GM23338 (cell line): ENCODE data around the gene RTP5.

Source experiments
- EZH2 ChIP-seq: fragments of 200-600 bp; sonication (generic); IDR thresholded peaks from one replicate; pipeline ENCODE4 v1.8.0; 2017; ENCODE audit warnings: antibody characterized with exemption, mild to moderate bottlenecking, low read depth; ENCODE audit not compliant: unreplicated experiment
- EZH2phosphoT487 ChIP-seq: fragments of 200-600 bp; sonication (generic); IDR thresholded peaks from one replicate; pipeline ENCODE4 v1.8.1; 2018; ENCODE audit warnings: antibody characterized with exemption; ENCODE audit not compliant: unreplicated experiment
- JUNB ChIP-seq: IDR thresholded peaks from one replicate; pipeline ENCODE4 v1.6.1; 2016; ENCODE audit warnings: antibody characterized with exemption; ENCODE audit not compliant: unreplicated experiment
- POLR2AphosphoS5 ChIP-seq: IDR thresholded peaks from 2 replicates; pipeline ENCODE4 v1.6.1; 2016; ENCODE audit warnings: antibody characterized with exemption, low read depth
- STAT1 ChIP-seq: IDR thresholded peaks from one replicate; pipeline ENCODE4 v1.6.1; 2016; ENCODE audit warnings: antibody characterized with exemption; ENCODE audit not compliant: unreplicated experiment
- TF ChIP-seq, protein P1 (sequence below), 2 experiments: fragments of 200-600 bp in 1 of 2; sonication (generic) in 1 of 2; conservative IDR thresholded peaks; 2 replicates each; pipeline versions ENCODE4 v1.5.1 to v1.6.1; 2016 to 2017; ENCODE audit warnings: antibody characterized with exemption in 2 of 2, low read depth in 2 of 2, mild to moderate bottlenecking in 2 of 2, moderate library complexity in 1 of 2
- TF ChIP-seq, protein P2 (sequence below): IDR thresholded peaks from one replicate; pipeline ENCODE4 v1.6.1; 2018; ENCODE audit warnings: antibody characterized with exemption; ENCODE audit not compliant: unreplicated experiment

GRCh38 chr2:241859436-241860183 lies 9.9 kb upstream of the RTP5 start:
- TF ChIP-seq, protein P1, sequence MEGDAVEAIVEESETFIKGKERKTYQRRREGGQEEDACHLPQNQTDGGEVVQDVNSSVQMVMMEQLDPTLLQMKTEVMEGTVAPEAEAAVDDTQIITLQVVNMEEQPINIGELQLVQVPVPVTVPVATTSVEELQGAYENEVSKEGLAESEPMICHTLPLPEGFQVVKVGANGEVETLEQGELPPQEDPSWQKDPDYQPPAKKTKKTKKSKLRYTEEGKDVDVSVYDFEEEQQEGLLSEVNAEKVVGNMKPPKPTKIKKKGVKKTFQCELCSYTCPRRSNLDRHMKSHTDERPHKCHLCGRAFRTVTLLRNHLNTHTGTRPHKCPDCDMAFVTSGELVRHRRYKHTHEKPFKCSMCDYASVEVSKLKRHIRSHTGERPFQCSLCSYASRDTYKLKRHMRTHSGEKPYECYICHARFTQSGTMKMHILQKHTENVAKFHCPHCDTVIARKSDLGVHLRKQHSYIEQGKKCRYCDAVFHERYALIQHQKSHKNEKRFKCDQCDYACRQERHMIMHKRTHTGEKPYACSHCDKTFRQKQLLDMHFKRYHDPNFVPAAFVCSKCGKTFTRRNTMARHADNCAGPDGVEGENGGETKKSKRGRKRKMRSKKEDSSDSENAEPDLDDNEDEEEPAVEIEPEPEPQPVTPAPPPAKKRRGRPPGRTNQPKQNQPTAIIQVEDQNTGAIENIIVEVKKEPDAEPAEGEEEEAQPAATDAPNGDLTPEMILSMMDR (conservative IDR thresholded peaks at IDR 0.05; ENCODE audit: low read depth in 2 of 2), result no peak
- TF ChIP-seq EZH2phosphoT487 (no peak), STAT1 (no peak), POLR2AphosphoS5 (no peak), EZH2 (no peak), JUNB (no peak)
- TF ChIP-seq, protein P2, sequence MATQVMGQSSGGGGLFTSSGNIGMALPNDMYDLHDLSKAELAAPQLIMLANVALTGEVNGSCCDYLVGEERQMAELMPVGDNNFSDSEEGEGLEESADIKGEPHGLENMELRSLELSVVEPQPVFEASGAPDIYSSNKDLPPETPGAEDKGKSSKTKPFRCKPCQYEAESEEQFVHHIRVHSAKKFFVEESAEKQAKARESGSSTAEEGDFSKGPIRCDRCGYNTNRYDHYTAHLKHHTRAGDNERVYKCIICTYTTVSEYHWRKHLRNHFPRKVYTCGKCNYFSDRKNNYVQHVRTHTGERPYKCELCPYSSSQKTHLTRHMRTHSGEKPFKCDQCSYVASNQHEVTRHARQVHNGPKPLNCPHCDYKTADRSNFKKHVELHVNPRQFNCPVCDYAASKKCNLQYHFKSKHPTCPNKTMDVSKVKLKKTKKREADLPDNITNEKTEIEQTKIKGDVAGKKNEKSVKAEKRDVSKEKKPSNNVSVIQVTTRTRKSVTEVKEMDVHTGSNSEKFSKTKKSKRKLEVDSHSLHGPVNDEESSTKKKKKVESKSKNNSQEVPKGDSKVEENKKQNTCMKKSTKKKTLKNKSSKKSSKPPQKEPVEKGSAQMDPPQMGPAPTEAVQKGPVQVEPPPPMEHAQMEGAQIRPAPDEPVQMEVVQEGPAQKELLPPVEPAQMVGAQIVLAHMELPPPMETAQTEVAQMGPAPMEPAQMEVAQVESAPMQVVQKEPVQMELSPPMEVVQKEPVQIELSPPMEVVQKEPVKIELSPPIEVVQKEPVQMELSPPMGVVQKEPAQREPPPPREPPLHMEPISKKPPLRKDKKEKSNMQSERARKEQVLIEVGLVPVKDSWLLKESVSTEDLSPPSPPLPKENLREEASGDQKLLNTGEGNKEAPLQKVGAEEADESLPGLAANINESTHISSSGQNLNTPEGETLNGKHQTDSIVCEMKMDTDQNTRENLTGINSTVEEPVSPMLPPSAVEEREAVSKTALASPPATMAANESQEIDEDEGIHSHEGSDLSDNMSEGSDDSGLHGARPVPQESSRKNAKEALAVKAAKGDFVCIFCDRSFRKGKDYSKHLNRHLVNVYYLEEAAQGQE, result no peak
